OCI-LY1 (cell line): Measurements from ENCODE around the gene EEPD1.

Experiments
- CTCF ChIP-seq: fragments of 200-600 bp; sonication (generic), shearing (Covaris generic); IDR thresholded peaks from 2 replicates; pipeline ENCODE4 v1.5.1; 2017; ENCODE audit warnings: mild to moderate bottlenecking, antibody characterized with exemption, low read length, moderate library complexity, mixed read lengths
- EZH2 ChIP-seq: fragments of 200-600 bp; sonication (generic), shearing (Covaris generic); IDR thresholded peaks from 2 replicates; pipeline ENCODE4 v1.8.0; 2017; ENCODE audit warnings: borderline replicate concordance, mixed run types, mild to moderate bottlenecking, antibody characterized with exemption, low read length, moderate library complexity, mixed read lengths

GRCh38 chr7:36317276-36317675 is 164.2 kb downstream of the EEPD1 start:
- TF ChIP-seq CTCF, result no peak
- no peak for TF ChIP-seq EZH2
